ENCODE data around the gene ZNF771.
A peak's percentile ranks its signal among the peaks of the same experiment; 100 is the strongest.

ZNF771 gene

DNA sequence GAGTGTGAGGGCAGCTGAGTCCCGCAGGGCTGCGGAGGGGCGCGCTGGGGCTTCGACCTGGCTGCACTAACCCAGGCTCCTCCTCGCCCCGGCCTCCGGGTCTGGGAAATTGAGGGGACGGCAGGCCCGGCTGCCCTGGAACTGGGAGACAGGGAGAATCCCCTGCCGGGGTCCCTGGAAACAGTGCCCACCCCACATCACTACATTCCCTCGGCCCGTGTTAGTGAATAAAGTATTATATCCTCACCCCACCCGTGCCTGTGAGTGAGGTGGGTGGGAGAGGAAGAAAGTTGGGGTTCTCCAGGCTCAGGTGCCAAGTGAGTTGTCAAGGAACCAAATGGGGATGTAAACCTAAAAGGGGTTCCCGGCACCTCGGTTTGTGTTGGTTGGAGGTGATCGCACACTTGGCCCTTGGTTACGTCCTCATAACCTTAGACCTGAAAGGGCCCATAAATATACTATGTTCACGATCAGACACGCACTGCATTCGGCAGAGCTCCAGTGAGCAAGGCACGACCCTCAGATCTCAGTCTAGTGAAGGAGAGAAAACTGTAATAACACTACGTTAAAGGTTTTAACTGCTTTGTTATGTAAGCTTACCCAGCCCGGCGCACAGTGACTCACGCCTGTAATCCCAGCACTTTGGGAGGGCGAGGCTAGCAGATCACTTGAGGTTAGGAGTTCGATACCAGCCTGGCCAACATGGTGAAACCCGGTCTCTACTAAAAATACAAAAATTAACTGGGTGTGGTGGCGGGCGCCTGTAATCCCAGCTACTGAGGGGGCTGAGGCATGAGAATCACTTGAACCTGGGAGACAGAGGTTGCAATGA is 11.2 kb downstream of the ZNF771 start:
- H3K9me3 ChIP-seq (ENCODE audit: severe bottlenecking), result no peaks in the 10 kb centered on the region
- H3K36me3 ChIP-seq, result peaks cover 41% of the 10 kb centered on the region
- no peaks in the 10 kb centered on the region for H3K27me3 ChIP-seq (ENCODE audit: insufficient read depth, low read depth, severe bottlenecking)
- H3K27ac ChIP-seq, result peak overlapping the region; percentile 70
- H3K4me3 ChIP-seq (ENCODE audit: low read depth, low read length), result peak overlapping the region; percentile 32
- no peak for DNase-seq
- TF ChIP-seq, protein P1, sequence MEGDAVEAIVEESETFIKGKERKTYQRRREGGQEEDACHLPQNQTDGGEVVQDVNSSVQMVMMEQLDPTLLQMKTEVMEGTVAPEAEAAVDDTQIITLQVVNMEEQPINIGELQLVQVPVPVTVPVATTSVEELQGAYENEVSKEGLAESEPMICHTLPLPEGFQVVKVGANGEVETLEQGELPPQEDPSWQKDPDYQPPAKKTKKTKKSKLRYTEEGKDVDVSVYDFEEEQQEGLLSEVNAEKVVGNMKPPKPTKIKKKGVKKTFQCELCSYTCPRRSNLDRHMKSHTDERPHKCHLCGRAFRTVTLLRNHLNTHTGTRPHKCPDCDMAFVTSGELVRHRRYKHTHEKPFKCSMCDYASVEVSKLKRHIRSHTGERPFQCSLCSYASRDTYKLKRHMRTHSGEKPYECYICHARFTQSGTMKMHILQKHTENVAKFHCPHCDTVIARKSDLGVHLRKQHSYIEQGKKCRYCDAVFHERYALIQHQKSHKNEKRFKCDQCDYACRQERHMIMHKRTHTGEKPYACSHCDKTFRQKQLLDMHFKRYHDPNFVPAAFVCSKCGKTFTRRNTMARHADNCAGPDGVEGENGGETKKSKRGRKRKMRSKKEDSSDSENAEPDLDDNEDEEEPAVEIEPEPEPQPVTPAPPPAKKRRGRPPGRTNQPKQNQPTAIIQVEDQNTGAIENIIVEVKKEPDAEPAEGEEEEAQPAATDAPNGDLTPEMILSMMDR (IDR thresholded peaks at IDR 0.05; ENCODE audit: low read depth, low read length), result no peak

DNA sequence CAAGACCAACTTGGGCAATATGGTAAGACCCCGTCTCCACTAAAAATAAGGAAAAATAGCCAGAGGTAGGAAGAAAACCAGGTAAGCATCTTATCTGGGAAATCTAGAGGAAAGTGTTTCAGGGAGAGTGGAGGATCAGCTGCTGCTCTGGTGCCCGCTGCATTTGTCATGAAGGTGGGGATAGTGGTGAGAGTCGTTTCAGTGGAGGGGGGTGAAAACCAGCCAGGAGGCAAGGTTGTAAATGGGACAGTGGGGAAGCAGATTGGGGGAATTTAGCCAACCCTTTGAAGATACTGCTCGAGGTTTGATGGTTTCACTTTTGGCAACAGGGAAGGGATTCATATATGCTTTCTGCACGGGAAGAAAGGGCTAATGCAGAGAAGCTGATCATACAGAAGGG is 13.6 kb downstream of the ZNF771 start:
- no peaks in the 10 kb centered on the region for H3K27me3 ChIP-seq (ENCODE audit: insufficient read depth, low read depth, severe bottlenecking)
- H3K4me3 ChIP-seq (ENCODE audit: low read depth, low read length), result no peak overlapping the region
- DNase-seq, result no peak
- no peaks in the 10 kb centered on the region for H3K9me3 ChIP-seq (ENCODE audit: severe bottlenecking)
- peaks cover 60% of the 10 kb centered on the region for H3K36me3 ChIP-seq
- no peak overlapping the region for H3K27ac ChIP-seq
- TF ChIP-seq, protein P1 (IDR thresholded peaks at IDR 0.05; ENCODE audit: low read depth, low read length), result no peak

DNA sequence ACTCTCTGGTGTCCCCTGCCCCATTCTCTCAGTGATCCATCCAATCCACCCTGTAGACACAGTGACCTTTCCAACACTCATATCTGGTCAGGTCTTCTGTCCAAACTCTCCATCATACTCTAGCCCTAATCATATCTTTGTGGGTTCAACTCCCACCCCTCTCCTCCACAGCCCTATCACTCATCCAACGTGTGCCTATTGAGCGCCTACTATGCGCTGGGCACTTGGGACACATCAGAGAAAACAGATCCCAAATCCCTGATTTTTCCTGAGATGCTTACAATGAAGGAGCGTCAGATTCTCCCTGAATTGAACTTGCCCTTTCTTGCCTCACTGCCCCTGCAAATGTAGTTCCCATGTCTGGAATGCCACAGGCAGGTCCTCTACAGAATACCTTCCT is 20.6 kb downstream of the ZNF771 start:
- TF ChIP-seq, protein P1 (IDR thresholded peaks at IDR 0.05; ENCODE audit: low read depth, low read length), result no peak
- H3K4me3 ChIP-seq (ENCODE audit: low read depth, low read length), result no peak overlapping the region
- no peaks in the 10 kb centered on the region for H3K9me3 ChIP-seq (ENCODE audit: severe bottlenecking)
- H3K27ac ChIP-seq, result no peak overlapping the region
- DNase-seq, result no peak
- H3K36me3 ChIP-seq, result peaks cover 53% of the 10 kb centered on the region
- H3K27me3 ChIP-seq (ENCODE audit: insufficient read depth, low read depth, severe bottlenecking), result no peaks in the 10 kb centered on the region

DNA sequence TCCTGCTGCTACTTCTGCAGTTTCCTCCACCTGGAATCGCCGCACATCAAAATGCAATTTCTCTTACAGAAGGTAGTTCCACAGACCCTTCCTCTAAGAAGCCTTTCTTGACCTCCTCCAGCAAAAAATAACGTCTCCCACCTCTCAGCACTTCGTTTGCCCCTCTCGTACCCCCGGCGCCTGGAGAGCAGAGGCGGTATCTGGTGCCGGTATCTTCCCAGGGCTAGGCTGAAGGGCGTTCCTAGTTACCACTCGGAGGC is 21.9 kb downstream of the ZNF771 start:
- Histone ChIP-seq H3K4me3 (ENCODE audit: low read depth, low read length) (peak overlapping the region; percentile 78), H3K36me3 (peaks cover 40% of the 10 kb centered on the region), H3K27me3 (ENCODE audit: insufficient read depth, low read depth, severe bottlenecking) (no peaks in the 10 kb centered on the region), H3K27ac (peak overlapping the region; percentile 78), H3K9me3 (ENCODE audit: severe bottlenecking) (no peaks in the 10 kb centered on the region)
- DNase-seq, result no peak
- TF ChIP-seq, protein P1 (IDR thresholded peaks at IDR 0.05; ENCODE audit: low read depth, low read length), result no peak

DNA sequence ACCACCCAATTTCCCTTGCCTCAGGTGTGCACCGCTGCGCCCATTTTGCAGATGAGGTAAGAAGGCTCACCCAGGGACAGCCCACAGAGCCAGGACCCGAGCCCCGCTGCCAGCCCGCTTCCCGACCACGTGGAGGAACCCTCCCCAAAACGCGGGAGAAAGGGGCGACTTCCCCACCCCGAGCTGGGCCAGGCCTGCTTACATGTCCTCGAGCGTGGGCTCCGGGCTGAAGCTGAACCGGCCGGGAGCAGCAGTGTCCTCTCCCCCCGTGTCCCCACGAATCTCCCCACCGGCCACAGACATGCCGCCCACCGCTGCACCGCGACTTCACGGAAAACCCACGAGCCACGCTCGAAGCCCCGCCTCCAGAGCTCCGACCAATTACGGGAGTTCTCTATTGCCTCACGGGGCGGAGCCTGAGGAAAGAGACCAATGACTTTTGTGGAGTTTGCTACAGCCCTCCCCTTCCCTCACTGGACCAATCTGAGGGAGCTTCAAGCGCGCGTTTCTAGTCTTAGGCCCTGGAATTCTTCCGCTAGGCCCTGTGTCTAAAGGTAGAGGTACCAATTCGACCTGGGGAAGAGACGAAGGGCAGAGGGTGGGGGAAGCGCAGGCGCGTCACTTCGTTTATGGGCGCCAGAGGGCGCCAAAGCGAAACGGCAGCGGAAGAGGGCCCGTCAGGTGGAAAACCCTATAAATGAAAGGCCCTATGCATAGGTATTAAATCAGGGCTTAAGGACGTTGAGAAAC is 22.4 kb downstream of the ZNF771 start, which contains the start of gene DCTPP1:
Gene DCTPP1 (minus strand): TSS at position 353 of the 750 bp plus-strand sequence. CDS start 50 bp downstream, at position 303.
- TF ChIP-seq, protein P1 (IDR thresholded peaks at IDR 0.05; ENCODE audit: low read depth, low read length), result peak; percentile 74

More for the DNA sequence above, 22.4 kb downstream of the ZNF771 start, which contains the start of gene DCTPP1:
- Histone ChIP-seq H3K27ac (peak within 1 kb of the TSS; percentile 78), H3K9me3 (ENCODE audit: severe bottlenecking) (no peaks in the 10 kb centered on the region), H3K36me3 (peaks cover 35% of the 10 kb centered on the region), H3K27me3 (ENCODE audit: insufficient read depth, low read depth, severe bottlenecking) (no peaks in the 10 kb centered on the region), H3K4me3 (ENCODE audit: low read depth, low read length) (peak within 1 kb of the TSS; percentile 78)
- peak; percentile 98 for DNase-seq
